K562 (cell line): ENCODE data around the gene PYHIN1. TPM values are rescaled to one million over a fixed set of nuclear protein-coding genes. Genes with fewer than 3 reads are reported as not detected.
A peak's percentile ranks its signal among the peaks of the same experiment; 100 is the strongest.

Experiments used
- AFF1 ChIP-seq, 2 experiments: fragments of 450-650 bp; IDR thresholded peaks; 2 replicates each; pipeline ENCODE4 v1.6.1; 2018; ENCODE audit warnings: mild to moderate bottlenecking in 2 of 2, low read depth in 1 of 2; ENCODE audit not compliant: partially characterized antibody in 2 of 2
- CBFA2T2 ChIP-seq: fragments of 450-650 bp; conservative IDR thresholded peaks from 2 replicates; pipeline ENCODE4 v1.6.1; 2017; ENCODE audit warnings: mild to moderate bottlenecking
- EZH2 ChIP-seq: IDR thresholded peaks from 2 replicates; pipeline ENCODE4 v1.6.1; 2012; ENCODE audit warnings: low read depth, mild to moderate bottlenecking, inconsistent platforms, low read length, borderline replicate concordance
- FOXK2 ChIP-seq, 2 experiments: fragments of 450-650 bp; IDR thresholded peaks in 1 of 2; conservative IDR thresholded peaks in 1 of 2; 2 replicates each; pipeline ENCODE4 v1.6.1; 2016; ENCODE audit warnings: low read depth in 2 of 2, mild to moderate bottlenecking in 1 of 2
- GMEB1 ChIP-seq: fragments of 250-450 bp; sonication (Bioruptor Pico); IDR thresholded peaks from 2 replicates; pipeline ENCODE4 v1.4.0; 2020; ENCODE audit warnings: mild to moderate bottlenecking
- HIVEP1 ChIP-seq: fragments of 250-450 bp; sonication (Bioruptor Pico); IDR thresholded peaks from 2 replicates; pipeline ENCODE4 v1.4.0; 2020; ENCODE audit warnings: mild to moderate bottlenecking
- NELFE ChIP-seq: IDR thresholded peaks from 2 replicates; pipeline ENCODE4 v1.6.1; 2011; ENCODE audit warnings: mild to moderate bottlenecking; ENCODE audit not compliant: insufficient read depth, insufficient read length
- NFE2L1 ChIP-seq: fragments of 450-650 bp; IDR thresholded peaks from 2 replicates; pipeline ENCODE4 v1.6.1; 2016; ENCODE audit warnings: missing genetic modification characterization, low read depth, mild to moderate bottlenecking, missing compliant biosample characterization, moderate library complexity, borderline replicate concordance
- PTRF ChIP-seq: fragments of 450-650 bp; IDR thresholded peaks from 2 replicates; pipeline ENCODE4 v1.6.1; 2016; ENCODE audit warnings: mild to moderate bottlenecking, missing genetic modification characterization, missing compliant biosample characterization
- RBM15 ChIP-seq: fragments of 200-400 bp; formaldehyde crosslinking; IDR thresholded peaks from 2 replicates; pipeline ENCODE4 v1.6.1; 2018; ENCODE audit warnings: mild to moderate bottlenecking, low read length, moderate library complexity; ENCODE audit not compliant: insufficient read depth
- SMARCE1 ChIP-seq: fragments of 450-650 bp; IDR thresholded peaks from 2 replicates; pipeline ENCODE4 v1.7.1; 2016; ENCODE audit warnings: mild to moderate bottlenecking
- ZBTB9 ChIP-seq: fragments of 450-650 bp; formaldehyde crosslinking; IDR thresholded peaks from 2 replicates; pipeline ENCODE4 v1.4.0; 2020; ENCODE audit warnings: mild to moderate bottlenecking, moderate library complexity
- ZFP30 ChIP-seq: fragments of 250-450 bp; sonication (Bioruptor Pico); IDR thresholded peaks from 2 replicates; pipeline ENCODE4 v1.8.0; 2022; ENCODE audit warnings: moderate library complexity, mild to moderate bottlenecking, inconsistent platforms, borderline replicate concordance
- polyA plus RNA-seq, 8 experiments: library from polyadenylated mRNA; depleted of rRNA in 4 of 8; stranded (reverse) in 5 of 8; unstranded in 3 of 8; fragments of >200 nt; fragmentation: Nextera tagmentation in 2 of 8; fragmentation: Illumina TruSeq in 1 of 8; extraction: Ambion mirVana in 2 of 8; extraction: Trizol in 1 of 8; gene quantifications; 2 replicates each; pipeline versions ENCODE4 v1.2.1 to v1.2.3, GENCODE V29; 2011 to 2014; ENCODE audit warnings: inconsistent platforms in 1 of 8, missing spikeins in 1 of 8
- total RNA-seq, 7 experiments: library from RNA; depleted of rRNA in 6 of 7; stranded (reverse); fragments of >200 nt in 6 of 7; fragmentation: Illumina TruSeq in 2 of 7; extraction: Trizol in 2 of 7; gene quantifications; 2 replicates each; pipeline versions ENCODE4 v1.2.1 to v1.2.3, GENCODE V29; 2011 to 2021; ENCODE audit warnings: low replicate concordance in 1 of 7
- TF ChIP-seq, protein P1 (sequence below): fragments of 250-450 bp; sonication (Bioruptor Pico); IDR thresholded peaks from 2 replicates; pipeline ENCODE4 v1.8.0; 2022; ENCODE audit warnings: inconsistent platforms, mild to moderate bottlenecking, moderate library complexity, borderline replicate concordance

PYHIN1 gene
- total and polyA plus RNA-seq, 9 of the 15 experiments (the other 6 are each of a cell fraction or from before 2014, with no cell fraction given): not detected

- TF ChIP-seq EZH2 (no peak), CBFA2T2 (peak; percentile 37), HIVEP1 (CRISPR knock-in tag) (no peak), RBM15 (no peak), ZFP30 (CRISPR knock-in tag) (no peak), ZBTB9 (CRISPR knock-in tag) (no peak), NELFE (no peak), AFF1 (IDR thresholded peaks at IDR 0.05; ENCODE audit: low read depth in 1 of 2, partially characterized antibody in 2 of 2) (no peak), GMEB1 (CRISPR knock-in tag) (no peak), SMARCE1 (peak; percentile 73; the same call in 1 of the 2 replicates), FOXK2 (conservative IDR thresholded peaks at IDR 0.05 in 1 of 2, IDR thresholded peaks at IDR 0.05 in 1 of 2; ENCODE audit: low read depth in 2 of 2) (no peak), PTRF (tag) (no peak), NFE2L1 (tag) (no peak)
- TF ChIP-seq, protein P1, sequence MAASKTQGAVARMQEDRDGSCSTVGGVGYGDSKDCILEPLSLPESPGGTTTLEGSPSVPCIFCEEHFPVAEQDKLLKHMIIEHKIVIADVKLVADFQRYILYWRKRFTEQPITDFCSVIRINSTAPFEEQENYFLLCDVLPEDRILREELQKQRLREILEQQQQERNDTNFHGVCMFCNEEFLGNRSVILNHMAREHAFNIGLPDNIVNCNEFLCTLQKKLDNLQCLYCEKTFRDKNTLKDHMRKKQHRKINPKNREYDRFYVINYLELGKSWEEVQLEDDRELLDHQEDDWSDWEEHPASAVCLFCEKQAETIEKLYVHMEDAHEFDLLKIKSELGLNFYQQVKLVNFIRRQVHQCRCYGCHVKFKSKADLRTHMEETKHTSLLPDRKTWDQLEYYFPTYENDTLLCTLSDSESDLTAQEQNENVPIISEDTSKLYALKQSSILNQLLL (CRISPR knock-in tag): no peak
These were observed 78.5 kb downstream of the PYHIN1 start, which contains the start of gene IFI16 (continued) for GRCh38 chr1:159009704-159010361.
